ENCODE data around the gene RHOF. TPM values are rescaled to one million over a fixed set of nuclear protein-coding genes. Genes with fewer than 3 reads are reported as not detected.

The RHOF gene
- total and polyA plus RNA-seq, 9 donors = 3.7 to 37.3 (median 15.8) TPM

DNA sequence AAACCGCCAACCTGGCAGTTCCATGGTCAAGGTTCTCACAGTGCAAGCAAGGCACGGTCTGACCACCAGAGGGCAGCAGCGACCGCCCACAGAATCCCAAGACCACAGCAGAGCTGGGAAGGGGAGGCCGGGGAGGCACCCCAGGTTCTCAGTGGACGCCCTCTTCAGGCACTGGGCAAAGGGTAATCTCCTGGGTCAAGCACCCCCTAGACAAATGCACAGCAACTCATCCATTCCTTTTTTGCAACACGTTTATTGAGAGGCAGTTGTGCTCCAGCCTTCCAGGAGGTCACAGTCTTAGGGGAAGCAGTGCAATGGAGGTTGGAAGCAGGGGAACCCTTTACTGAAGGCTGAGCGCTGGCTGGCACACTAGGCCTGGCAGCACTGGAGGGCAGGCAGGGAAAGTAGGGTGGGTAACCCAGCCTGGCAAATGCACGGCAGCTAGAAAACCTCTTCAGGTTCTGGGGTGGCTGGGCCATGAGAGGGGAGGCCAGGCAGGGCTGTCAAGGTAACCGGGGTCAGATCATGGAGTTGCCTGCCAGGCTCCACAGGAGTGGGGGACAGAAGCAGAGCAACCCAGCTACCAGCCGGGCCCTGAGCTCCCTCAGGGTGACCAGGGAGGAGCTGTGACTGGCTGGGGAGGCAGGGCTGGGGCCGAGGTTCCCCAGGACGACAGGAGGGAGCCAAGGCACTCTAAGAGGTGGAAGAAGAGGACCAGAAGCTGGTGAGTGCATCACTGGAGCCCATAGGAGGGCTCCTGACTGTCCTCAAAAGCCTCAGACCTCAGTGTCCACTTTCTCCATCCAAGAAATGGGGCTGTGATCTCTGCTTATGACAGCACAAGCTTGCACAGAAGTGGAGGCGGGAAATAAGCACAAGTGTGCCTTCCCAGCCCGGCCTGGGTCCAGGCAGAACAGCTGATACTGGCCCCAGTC is 1.8 kb upstream of the RHOF start:
- WGBS, 3 donors = 27 to 38% (median 30%) methylated on average over 12 to 15 of the region's 15 CpGs
- Histone ChIP-seq H3K4me3 (no peak overlapping the region), H3K27ac (peak overlapping the region; percentile 77 to 100), H3K27me3 (no peaks in the 10 kb centered on the region), H3K36me3 (no peaks in the 10 kb centered on the region), H3K9me3 (no peaks in the 10 kb centered on the region), H3K4me1 (ENCODE audit: insufficient read depth) (peaks cover 26% of the 10 kb centered on the region)
- DNase-seq = peak; percentile 84 to 95 (median 91)
- intact Hi-C loops (cut with DNase I) = loop anchor here (2.0 to 5.0 kb wide), 4 partner anchors 18 to 97 kb away; partner anchors contain the start of gene PSMD9 (in 3 of the 4)
- TF ChIP-seq, protein P1, sequence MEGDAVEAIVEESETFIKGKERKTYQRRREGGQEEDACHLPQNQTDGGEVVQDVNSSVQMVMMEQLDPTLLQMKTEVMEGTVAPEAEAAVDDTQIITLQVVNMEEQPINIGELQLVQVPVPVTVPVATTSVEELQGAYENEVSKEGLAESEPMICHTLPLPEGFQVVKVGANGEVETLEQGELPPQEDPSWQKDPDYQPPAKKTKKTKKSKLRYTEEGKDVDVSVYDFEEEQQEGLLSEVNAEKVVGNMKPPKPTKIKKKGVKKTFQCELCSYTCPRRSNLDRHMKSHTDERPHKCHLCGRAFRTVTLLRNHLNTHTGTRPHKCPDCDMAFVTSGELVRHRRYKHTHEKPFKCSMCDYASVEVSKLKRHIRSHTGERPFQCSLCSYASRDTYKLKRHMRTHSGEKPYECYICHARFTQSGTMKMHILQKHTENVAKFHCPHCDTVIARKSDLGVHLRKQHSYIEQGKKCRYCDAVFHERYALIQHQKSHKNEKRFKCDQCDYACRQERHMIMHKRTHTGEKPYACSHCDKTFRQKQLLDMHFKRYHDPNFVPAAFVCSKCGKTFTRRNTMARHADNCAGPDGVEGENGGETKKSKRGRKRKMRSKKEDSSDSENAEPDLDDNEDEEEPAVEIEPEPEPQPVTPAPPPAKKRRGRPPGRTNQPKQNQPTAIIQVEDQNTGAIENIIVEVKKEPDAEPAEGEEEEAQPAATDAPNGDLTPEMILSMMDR (IDR thresholded peaks at IDR 0.05) = peak; percentile 88 to 95 (median 89)
- no peak for TF ChIP-seq EP300 (IDR thresholded peaks at IDR 0.05)
- no peak for TF ChIP-seq POLR2A (IDR thresholded peaks at IDR 0.05)

DNA sequence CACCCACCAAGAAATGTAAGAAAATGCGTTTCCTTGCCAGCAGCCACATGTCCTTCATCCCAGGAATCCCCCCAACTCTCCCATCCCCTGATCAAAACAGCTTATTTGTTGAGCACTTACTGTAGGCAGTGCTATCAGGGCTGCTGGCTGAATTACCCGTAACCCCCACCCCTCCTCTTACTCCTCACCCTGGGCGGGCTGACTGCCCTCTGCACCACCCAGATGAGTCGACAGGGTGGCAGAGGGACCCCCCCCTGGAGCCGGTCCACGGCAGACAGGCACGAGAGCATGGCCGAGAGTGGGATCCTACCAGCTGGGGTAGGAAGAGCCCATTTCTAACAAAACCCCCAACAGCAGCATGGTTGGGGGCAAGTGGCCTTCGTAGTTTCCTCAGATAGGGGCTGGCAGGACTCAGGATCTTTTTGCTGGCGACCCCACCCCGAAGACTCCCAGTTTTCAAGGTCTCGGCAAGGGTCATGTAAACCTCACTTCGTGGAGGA is 1.1 kb upstream of the RHOF start:
- WGBS, 3 donors = 0 to 2% (median 0%) methylated on average over 10 to 13 of the region's 13 CpGs
- H3K36me3 ChIP-seq = no peaks in the 10 kb centered on the region
- no peaks in the 10 kb centered on the region for H3K27me3 ChIP-seq
- peak; percentile 59 to 77 (median 71) for DNase-seq
- no peaks in the 10 kb centered on the region for H3K9me3 ChIP-seq
- H3K27ac ChIP-seq = peak overlapping the region; percentile 66 to 77
- intact Hi-C loops (cut with DNase I) = loop anchor here (2.0 to 5.0 kb wide), 6 partner anchors 18 to 98 kb away; partner anchors contain the start of gene PSMD9 (in 3 of the 4)
- H3K4me3 ChIP-seq = no peak overlapping the region
- TF ChIP-seq, protein P1 (IDR thresholded peaks at IDR 0.05) = no peak
- TF ChIP-seq POLR2A (IDR thresholded peaks at IDR 0.05) (no peak), EP300 (IDR thresholded peaks at IDR 0.05) (no peak)
- peaks cover 26% of the 10 kb centered on the region for H3K4me1 ChIP-seq (ENCODE audit: insufficient read depth)

DNA sequence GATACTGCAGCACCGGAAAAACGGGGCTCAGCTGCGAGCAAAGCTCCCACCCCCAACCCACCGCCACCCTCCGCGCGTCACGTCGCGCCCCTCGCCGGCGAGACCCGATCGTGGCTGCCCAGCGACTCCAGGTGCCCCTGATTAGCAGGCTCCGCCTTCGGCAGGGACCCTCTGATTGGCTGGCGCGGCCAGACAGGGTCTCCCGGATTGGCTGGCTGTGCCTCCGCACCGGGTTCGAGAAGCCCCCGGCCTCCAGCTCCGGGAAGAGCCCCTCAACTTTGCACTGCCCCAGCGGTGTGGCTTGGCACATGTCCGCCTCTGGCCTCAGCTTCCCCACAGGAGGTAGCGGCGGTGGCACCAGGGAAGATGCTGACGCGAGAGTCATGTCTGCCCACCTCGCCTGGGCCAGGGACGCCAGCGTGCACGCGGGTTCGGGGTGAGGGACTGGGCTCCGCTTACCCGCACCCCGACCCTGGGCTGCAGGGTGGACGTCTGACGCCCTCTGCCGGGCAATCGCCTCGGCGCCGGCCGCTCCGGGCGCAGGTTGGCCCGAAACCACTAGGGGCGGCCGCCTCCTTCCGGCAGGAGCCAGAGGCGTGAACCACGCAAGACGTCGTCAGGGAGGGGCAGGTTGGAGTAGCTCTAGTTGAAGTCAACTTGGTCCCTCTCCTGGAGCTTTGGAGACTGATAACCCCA is 498 bp upstream of the RHOF start:
- Histone ChIP-seq H3K9me3 (no peaks in the 10 kb centered on the region), H3K4me1 (ENCODE audit: insufficient read depth) (peaks cover 25% of the 10 kb centered on the region), H3K27me3 (no peaks in the 10 kb centered on the region), H3K27ac (peak overlapping the region; percentile 66 to 77), H3K36me3 (no peaks in the 10 kb centered on the region), H3K4me3 (peak overlapping the region; percentile 42)
- TF ChIP-seq EP300 (IDR thresholded peaks at IDR 0.05) (no peak), POLR2A (IDR thresholded peaks at IDR 0.05) (peak; percentile 34)
- TF ChIP-seq, protein P1 (IDR thresholded peaks at IDR 0.05) = peak; percentile 98 to 100 (median 100)
- DNase-seq = peak; percentile 91 to 96 (median 92)
- intact Hi-C loops (cut with DNase I) = loop anchor here (2.0 to 5.0 kb wide), 5 partner anchors 19 to 97 kb away; partner anchors contain the start of gene PSMD9 (in 2 of the 4)
- 0 to 1% (median 1%) methylated on average over 30 to 59 of the region's 59 CpGs for WGBS, 3 donors
